IPS DF 4.7 (cell line): ENCODE measurements around the gene ATP6V0A1.
"Not testable (repeated sequence)": the region's sequence is repeated elsewhere in the genome, so short reads cannot be mapped to it uniquely, and the experiment has no call there.

Experiments used
- DNase-seq: peaks from one replicate; pipeline ENCODE4 v3.0.0-alpha.2; 2013; ENCODE audit warnings: low spot score; ENCODE audit errors: extremely low read depth

ATP6V0A1 gene

DNA sequence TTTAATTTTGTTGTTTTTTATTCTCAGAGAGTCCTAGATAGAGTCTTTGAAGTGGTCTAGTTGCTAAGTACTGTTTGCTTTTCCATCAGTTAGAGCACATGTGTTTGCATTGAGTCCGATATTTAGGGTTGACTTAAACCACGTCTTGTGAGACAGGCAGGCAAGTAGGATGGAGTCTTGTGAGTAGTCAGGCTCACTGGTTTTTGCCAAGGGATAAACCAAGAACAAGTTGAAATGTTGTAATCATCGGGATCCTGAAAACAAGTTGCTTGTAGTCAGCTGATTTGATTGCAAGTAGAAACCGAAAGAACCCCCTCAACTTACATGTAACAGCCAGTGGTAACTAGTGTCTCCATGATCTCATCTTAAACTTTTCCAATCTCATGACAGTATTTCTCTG is 17.2 kb downstream of the ATP6V0A1 start:
- DNase-seq: no peak

DNA sequence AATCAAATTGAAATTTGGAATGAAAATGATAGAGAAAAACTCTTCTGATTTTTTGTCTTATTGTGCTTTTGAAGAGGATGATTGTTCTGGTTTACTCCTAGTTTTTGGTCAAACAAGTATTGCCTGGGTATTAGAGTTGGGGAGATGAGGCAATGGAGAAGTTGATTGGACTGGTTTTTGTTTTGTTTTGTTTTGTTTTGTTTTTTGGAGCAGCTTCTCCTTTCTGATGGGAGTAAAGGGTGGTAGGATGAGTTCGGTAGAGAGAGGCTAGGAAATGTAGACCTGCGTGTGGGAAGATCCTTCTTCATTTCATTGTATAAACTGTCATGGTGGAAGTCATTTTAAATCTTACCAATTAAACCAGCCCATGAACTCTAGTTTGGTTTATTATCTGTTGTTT is 17.7 kb downstream of the ATP6V0A1 start:
- no peak for DNase-seq

DNA sequence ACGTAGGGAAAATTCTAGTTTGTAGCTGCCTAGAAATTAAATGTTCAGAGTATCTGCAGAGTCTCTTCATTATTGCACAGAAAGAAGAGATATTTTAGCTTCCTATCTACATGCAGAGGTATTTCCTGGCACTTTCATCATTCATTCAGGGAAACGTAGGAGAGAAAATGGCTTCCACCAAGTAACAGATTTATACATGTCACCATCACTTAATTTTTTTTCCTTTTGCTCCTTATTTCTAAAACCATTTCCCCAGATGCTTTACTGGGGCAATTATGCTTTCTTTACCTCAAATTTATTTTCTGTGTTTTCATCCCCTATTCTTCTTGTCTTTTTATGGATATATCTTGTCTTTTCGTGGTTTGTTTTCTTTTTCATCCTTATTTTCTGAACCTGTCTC is 18.5 kb downstream of the ATP6V0A1 start:
- no peak for DNase-seq

DNA sequence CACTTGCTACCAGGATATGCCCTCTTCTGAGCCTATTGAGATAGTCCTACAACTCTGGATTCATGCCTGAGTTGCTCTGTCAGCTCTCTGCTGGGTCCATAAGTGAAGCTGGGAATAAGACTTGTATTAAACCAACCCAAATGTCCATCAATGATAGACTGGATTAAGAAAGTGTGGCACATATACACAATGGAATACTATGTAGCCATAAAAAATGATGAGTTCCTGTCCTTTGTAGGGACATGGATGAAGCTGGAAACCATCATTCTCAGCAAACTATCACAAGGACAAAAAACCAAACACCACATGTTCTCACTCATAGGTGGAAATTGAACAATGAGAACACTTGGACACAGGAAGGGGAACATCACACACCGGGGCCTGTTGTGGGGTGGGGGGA is 19.1 kb downstream of the ATP6V0A1 start:
- DNase-seq: not testable (repeated sequence)

DNA sequence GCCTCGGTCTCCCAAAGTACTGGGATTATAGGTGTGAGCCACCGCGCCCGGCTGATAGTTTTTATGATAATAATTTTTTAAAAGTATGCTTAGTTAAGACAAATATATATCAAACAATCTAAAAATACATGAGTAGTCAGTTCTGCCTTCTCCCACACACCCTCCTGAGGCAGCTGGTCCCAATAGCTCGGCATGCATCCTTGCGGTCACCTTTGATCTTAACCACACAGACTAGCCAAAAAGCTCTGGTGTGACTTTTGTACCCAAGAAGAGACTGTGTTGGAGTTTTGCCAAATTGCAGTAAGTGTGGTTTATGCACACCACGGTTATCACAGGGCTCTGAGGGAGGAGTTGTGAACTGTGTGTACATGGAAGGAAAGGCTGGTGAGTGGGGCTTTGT is 25.6 kb downstream of the ATP6V0A1 start:
- DNase-seq: no peak

DNA sequence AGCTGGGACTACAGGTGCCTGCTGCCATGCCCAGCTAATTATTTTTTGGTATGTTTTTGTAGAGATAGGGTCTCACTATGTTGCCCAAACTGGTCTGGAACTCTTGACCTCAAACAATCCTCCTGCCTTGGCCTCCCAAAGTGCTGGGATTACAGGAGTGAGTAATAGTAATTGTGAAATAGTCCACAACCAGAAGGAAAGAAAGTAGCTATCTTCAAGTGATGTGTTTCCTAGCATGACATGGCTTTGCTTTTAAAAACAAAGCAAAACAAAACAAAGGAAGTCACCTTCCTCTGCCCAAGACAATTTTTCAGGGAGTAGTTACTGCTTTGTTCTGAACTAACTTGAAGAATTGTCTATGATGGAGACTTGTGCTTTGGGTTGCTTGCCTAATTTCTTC is 27.0 kb downstream of the ATP6V0A1 start:
- DNase-seq: no peak

DNA sequence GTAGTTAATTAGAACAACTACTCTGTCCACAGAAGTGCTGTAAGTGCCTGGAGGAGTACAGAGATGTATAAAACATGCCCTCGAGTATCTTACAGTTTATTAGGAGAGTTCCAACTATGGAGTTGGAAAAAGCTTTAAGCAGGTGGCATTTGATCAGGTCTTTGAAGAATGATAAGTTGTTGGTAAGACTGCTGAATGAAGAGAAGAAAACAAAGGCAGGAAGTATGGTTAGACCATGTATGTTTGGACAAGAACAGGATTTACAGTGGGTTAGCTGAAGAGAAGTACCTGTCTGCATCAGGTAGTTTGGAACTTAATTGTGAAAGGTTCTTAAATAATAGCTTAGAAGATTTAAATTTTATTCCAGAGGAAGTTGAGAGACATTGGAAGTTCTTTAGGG is 29.4 kb downstream of the ATP6V0A1 start:
- DNase-seq: no peak

DNA sequence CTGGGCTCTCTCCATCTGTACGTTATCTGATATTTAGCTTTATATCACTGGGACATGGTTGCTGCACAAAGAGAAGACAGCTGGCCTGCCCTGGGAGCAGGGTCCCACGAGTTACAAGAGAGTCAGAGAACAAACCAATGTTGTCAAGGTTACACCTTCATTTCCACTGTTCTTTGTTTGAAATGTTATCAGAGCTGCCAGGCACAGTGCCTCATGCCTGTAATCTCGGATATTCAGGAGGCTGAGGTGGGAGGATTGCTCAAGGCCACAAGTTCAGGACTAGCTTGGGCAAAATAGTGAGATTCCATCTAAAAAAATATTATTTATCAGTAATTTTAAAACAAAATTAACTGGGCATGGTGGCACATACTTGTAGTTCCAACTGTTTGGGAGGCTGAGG is 34.6 kb downstream of the ATP6V0A1 start:
- DNase-seq: no peak

DNA sequence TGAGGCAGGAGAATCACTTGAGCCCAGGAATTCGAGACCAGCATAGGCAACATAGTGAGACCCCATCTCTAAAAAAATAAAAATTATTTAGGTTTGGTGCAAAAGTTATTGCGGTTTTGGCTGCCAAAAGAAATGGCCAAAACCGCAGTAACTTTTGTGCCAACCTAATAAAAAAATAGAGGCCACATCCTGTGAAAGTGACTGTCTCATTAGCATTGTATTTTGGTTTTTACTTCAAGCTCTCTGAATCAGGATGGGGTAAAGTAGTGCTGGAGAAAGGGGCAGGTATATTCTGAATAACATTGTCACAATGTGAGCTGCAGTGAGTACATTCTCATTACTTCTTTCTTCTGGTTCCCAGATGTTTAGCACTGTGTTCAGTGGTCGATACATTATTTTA is 36.0 kb downstream of the ATP6V0A1 start:
- no peak for DNase-seq

DNA sequence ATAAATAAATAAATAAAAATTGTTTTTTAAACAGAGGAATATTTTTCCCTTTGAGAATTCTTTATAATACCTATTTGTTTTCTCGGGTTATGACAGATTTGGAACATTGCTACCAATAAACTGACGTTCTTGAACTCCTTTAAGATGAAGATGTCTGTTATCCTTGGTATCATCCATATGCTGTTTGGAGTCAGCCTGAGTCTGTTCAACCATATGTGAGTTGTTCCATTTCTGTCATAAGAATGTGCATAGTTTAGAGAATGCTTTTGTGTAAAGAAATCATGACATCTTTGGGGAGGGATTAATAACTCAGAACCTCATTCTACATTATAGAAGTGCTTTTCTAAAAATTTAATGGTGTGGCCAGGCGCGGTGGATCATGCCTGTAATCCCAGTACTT is 40.1 kb downstream of the ATP6V0A1 start:
- DNase-seq: no peak

DNA sequence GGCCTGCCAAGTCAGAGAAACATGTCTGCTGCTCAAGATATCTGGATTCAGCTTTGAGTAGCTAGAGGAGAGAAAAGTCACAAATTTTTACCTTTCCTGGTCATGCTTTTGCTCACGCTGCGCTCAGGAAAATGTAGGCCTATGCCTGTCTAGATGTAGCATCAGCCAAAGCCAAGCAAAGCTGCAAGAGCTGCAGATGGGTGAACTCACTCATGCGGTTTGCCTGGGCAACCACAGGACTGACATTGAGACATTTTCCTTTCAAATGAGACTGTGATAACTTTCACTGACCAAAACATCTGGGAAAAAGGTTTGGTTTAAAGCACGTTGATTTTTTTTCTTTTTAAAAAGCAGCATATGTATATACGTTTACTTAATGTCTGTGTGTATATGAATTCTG is 43.4 kb downstream of the ATP6V0A1 start:
- DNase-seq: no peak

DNA sequence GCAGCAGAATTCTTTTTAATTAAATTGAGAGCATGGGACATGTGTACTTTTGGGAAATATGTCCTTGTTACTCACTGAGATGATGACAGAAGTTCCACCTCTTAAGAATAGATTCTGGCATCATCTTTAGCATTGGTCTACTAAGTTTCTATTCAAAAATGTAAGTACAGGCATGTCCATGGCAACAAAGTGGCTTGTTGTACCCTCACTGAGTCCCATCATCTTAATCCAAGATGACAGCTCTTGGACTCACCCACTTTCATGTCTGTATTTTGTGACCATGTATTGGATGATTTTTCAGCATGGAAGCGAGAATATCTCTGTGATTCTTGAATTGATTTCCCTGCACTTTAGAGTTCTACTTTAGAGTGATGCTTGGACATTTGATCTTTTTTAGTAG is 44.2 kb downstream of the ATP6V0A1 start:
- DNase-seq: no peak

DNA sequence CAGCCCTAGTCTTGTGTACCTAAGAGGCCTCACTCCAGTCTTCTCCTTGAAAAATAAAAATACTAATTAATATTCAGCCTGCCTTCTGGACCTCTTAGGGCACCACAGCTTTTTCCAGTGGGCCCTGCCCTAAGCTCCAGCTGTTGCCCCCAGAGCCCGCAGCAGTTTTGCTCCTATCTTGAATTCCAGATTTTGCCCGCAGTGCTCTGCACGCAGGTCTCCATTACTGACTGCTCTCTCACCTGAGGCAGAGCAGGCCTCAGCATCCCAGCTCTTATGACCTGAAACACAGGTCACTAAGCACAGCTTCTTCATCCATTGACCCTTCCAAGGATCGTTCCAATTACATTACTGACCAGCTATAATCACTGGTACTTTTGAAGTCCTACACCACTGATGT is 49.0 kb downstream of the ATP6V0A1 start:
- no peak for DNase-seq

DNA sequence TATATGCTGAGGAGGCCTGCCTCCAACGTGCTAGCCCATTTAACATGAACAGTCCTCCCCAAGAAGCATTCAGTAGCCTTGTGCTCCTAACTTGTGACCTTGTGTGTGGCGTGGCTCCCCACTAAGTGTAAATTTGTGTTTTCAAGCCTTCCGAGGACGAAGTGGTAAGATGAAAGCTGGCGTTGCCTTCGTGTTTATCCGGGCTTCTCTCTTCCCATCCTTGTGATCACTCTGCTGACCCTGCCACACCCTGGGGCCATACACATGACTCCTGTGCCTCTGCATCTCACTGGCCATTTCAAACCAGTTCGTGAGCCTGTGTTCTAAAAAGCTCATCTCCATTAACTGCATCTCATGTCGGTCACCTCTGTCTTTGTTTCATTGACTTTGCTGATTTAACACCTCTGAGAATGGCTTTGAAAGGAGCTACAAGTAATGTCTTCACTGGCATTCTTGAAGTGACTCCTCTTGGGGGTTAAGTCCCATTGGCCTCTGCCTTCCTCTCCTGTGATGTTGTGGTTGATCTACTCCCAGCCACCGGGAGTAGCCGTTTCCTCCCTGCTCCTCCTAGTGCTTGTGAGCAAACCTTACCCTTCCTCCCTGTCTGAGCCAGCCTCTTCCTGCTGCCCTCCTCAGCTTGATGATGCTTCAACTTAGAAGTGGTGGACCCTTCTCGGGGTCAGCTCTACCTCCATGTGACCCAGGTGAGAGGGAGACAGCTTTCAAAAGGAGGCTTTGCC is 49.9 kb downstream of the ATP6V0A1 start:
- DNase-seq: no peak

DNA sequence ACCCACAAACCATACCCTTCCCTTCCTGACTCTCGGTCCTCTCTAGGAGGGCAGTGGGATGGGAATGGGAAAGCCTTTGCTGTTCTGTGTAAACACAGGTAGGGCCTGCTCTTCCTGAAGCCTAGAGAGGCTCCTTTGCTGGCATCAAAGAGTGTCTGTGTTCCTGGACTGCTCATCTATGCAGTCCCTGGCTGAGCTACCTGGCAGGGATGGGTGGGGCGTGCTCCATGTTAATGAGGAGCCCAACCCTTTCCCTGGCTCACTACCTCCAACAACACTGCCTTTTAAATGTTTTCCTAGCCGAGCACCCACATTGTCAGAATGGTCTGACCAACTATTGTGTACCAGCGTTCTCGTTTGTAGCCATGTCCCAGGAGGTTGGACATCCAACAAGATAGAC is 50.7 kb downstream of the ATP6V0A1 start:
- DNase-seq: no peak

DNA sequence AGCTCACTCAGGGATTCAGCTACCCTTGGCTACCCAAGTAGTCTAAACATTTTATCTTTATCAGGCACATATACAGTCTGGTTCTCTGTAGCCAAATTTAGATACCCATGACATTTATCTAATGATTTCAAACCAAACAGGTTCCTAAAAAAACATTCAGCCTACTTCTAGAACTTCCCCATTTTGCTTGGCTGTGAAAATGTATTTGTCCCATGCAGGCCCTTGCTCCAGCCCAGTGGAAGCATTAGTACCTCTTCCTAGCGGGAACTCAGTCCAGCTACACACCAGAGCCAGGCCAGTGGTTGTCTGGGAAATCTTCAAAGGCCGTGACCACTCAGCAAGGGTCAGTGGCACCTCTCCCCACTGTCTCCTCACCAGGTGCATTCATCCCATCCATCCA is 51.2 kb downstream of the ATP6V0A1 start:
- no peak for DNase-seq

DNA sequence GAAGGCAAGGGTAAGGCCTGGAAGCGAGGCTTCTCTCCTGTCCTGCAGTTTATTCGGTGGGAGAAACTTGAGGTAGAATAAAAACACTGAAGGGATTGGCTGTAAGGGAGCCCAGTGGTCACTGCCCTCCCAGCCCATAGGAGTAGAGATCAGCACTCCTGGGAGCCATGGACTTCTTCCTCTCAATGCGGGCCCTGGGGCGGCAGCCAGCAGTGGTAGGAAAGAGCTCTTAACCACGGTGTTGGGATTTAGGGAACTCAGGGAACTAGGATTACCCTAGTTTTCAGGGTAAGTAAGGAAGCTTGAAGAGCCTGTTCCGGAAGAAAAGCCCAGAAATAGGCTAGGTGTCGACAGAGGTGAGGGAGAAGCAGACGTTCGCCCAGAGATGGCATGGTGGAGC is 53.6 kb downstream of the ATP6V0A1 start:
- DNase-seq: no peak

DNA sequence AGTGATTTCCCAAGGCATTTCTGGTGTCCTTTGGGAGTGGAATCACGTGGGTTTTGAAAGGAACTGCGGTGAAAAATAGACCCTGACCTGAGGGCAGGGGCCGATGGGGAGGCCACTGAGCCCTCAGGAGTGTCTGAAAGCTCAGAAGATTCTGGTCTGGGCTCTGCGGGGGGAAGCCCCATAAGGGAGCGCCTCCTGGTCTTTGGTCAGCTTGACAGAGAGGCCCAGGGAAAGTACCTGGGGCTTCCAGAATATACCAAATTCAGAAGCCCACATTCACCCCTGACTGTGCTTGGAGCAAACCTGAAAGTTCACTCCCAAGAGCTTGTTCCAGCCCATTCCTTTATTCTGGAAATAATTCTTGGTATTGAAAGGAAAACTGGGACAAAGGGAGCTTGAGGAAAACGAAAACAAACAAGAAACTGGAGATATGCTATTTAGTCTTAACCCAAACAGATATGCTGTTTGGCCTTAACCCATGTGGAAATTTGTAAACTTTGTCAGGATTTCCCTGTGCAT is 54.1 kb downstream of the ATP6V0A1 start:
- DNase-seq: no peak

DNA sequence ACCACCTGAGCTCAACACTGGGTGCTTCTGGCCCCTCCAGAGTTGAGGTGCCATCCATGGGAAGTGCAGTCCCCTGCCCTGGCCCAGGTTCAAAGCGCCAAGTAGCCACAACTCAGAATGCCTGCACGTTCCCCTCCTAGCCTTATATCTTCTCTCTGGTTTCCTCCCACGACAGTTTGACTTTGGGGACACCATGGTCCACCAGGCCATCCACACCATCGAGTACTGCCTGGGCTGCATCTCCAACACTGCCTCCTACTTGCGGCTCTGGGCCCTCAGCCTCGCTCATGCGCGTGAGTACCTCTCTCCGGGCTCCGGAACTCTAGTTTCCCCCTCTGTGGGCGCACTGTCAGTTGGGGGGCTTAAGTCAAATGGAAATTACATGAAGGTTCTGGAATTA is 55.0 kb downstream of the ATP6V0A1 start:
- no peak for DNase-seq

DNA sequence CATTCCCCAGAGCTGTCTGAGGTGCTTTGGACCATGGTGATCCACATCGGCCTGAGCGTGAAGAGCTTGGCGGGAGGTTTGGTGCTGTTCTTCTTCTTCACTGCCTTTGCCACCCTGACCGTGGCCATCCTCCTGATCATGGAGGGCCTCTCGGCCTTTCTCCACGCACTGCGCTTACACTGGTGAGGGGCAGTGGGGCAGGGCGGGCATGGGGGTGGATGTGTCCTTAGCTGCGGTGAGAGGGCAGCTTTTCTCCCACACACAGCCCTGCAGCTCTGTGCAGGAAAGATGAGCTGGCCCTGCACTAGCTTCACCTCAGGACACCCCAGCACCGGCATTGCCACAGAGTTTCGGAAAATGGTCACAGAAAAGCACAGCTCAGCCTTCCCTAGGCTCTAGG is 55.6 kb downstream of the ATP6V0A1 start:
- DNase-seq: no peak

DNA sequence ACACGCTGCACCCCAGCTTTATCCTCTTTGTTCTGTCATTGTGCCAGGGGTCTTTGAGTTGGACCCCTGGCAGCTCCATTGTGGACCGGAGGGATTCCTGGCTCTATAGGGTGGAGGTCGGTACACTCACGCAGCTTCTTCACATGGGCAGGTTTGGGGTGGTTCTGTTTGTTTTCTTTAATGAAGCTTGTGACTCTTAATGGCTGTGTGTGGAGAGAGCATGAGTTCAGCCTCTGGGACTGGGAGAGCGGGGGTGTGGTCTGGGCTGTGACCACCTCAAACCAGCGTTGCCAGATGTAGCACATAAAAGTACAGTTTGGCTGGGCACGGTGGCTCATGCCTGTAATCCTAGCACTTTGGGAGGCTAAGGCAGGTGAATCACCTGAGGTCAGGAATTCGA is 56.2 kb downstream of the ATP6V0A1 start:
- no peak for DNase-seq

DNA sequence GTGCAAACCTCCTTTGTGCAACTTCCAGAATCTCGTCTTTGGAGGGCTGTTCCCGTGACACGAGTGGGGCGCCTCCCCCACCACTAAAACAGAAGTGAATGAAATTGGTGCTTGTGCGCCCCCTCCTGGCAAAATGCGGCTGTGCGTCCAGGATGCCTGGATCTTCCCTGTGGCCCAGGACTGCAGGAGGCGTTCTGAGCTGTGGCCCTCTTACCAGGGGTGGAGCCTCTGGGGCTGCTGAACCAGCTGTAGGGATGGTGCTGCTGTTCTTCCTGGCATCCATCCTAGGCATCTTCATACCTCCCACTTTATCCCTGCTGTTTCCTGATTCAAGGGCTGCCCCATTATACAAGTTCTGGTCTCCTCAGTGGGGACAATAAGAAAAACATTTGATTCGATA is 58.8 kb downstream of the ATP6V0A1 start:
- no peak for DNase-seq

DNA sequence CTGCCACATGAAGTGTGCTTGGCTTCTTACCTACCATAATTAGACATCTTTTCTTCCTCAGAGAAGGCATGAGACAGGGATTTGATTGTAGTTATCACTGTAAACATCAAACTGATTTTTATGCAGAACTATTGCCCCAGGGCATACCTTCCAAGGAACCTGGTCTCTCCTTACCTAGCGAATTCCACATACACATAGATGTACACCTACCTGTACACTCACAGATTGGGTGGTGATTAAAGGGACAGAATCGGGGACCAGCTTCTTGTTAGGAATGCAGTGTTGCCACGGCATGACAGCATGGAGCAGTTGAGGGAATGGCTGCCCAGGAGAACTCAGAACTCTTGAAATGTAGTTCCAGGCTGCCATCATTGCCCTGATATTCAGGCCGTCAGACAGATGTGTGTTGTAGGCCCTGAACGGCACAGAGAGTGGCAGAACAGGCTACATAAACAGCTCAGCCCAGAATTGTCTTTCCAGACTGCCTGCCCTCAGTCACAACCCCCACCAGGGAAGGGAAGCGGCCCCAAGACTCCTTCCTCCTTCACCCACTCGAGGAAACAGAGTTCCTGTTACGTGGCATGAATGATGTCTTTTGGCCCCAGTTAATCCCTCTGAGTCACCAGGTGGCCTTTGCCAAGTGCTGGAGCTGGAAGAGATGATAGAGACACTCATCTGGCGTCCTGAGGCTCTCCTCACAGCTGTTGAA is 59.5 kb downstream of the ATP6V0A1 start:
- no peak for DNase-seq
